Endothelial cell of umbilical vein (primary cell): ENCODE results near the gene JMJD8.

ENCODE experiments used
- EZH2 ChIP-seq: IDR thresholded peaks from 2 replicates; pipeline ENCODE4 v1.6.1; 2012; ENCODE audit warnings: borderline replicate concordance, low read depth, mild to moderate bottlenecking, moderate library complexity, low read length, inconsistent platforms; ENCODE audit not compliant: severe bottlenecking
- FOS ChIP-seq: IDR thresholded peaks from 2 replicates; pipeline ENCODE4 v1.6.1; 2011; ENCODE audit warnings: mild to moderate bottlenecking, low read length, moderate library complexity, borderline replicate concordance; ENCODE audit not compliant: insufficient read depth
- GATA2 ChIP-seq: IDR thresholded peaks from 2 replicates; pipeline ENCODE4 v1.7.0; 2011; ENCODE audit warnings: low read depth, mild to moderate bottlenecking, moderate library complexity, mixed read lengths, low read length; ENCODE audit not compliant: insufficient read length, insufficient read depth
- JUN ChIP-seq: IDR thresholded peaks from 2 replicates; pipeline ENCODE4 v1.6.1; 2011; ENCODE audit warnings: borderline replicate concordance, low read depth; ENCODE audit not compliant: insufficient read length, insufficient read depth
- MAX ChIP-seq: IDR thresholded peaks from 2 replicates; pipeline ENCODE4 v1.6.1; 2011; ENCODE audit not compliant: insufficient read depth, insufficient read length
- MYC ChIP-seq: IDR thresholded peaks from one replicate; pipeline ENCODE4 v1.6.1; 2011; ENCODE audit warnings: mild to moderate bottlenecking, low read depth, low read length
- POLR2A ChIP-seq: IDR thresholded peaks from 2 replicates; pipeline ENCODE4 v1.6.1; 2012; ENCODE audit warnings: low read depth, mild to moderate bottlenecking, control low read depth, low read length
- POLR2AphosphoS5 ChIP-seq: IDR thresholded peaks from 2 replicates; pipeline ENCODE4 v1.6.1; 2012; ENCODE audit warnings: low read depth, mild to moderate bottlenecking, control low read depth, low read length, moderate library complexity; ENCODE audit not compliant: insufficient read depth
- TF ChIP-seq, protein P1 (sequence below), 2 donors: IDR thresholded peaks; 1 replicate in 1 of 2; 2 replicates in 1 of 2; pipeline ENCODE4 v1.5.1; 2011; ENCODE audit warnings: low read length in 2 of 2, mild to moderate bottlenecking in 2 of 2, moderate library complexity in 2 of 2, control low read depth in 1 of 2, inconsistent platforms in 1 of 2, low read depth in 1 of 2; ENCODE audit not compliant: insufficient read depth in 1 of 2; ENCODE audit errors: extremely low read depth in 1 of 2

GRCh38 chr16:657487-657886 is 26.6 kb downstream of the JMJD8 start:
- TF ChIP-seq, protein P1, sequence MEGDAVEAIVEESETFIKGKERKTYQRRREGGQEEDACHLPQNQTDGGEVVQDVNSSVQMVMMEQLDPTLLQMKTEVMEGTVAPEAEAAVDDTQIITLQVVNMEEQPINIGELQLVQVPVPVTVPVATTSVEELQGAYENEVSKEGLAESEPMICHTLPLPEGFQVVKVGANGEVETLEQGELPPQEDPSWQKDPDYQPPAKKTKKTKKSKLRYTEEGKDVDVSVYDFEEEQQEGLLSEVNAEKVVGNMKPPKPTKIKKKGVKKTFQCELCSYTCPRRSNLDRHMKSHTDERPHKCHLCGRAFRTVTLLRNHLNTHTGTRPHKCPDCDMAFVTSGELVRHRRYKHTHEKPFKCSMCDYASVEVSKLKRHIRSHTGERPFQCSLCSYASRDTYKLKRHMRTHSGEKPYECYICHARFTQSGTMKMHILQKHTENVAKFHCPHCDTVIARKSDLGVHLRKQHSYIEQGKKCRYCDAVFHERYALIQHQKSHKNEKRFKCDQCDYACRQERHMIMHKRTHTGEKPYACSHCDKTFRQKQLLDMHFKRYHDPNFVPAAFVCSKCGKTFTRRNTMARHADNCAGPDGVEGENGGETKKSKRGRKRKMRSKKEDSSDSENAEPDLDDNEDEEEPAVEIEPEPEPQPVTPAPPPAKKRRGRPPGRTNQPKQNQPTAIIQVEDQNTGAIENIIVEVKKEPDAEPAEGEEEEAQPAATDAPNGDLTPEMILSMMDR (IDR thresholded peaks at IDR 0.05; ENCODE audit: extremely low read depth in 1 of 2, insufficient read depth in 1 of 2, low read depth in 1 of 2, low read length in 2 of 2): no peak
- no peak for TF ChIP-seq EZH2
- TF ChIP-seq POLR2AphosphoS5: no peak
- TF ChIP-seq POLR2A: no peak
- no peak for TF ChIP-seq MAX
- TF ChIP-seq FOS: no peak
- TF ChIP-seq MYC: no peak
- TF ChIP-seq JUN: no peak
- TF ChIP-seq GATA2: no peak
